IgD-negative memory B cell (primary cell): Measurements from ENCODE around the gene COA5. TPM values are rescaled to one million over a fixed set of nuclear protein-coding genes. Genes with fewer than 3 reads are reported as not detected.

Experiments used
- H3K27ac Mint-ChIP-seq, 3 donors: one replicate each; pipeline ENCODE4 v1.8.0; 2020 to 2022; ENCODE audit warnings: mild to moderate bottlenecking in 3 of 3, mixed read lengths in 3 of 3, moderate library complexity in 1 of 3
- H3K27me3 Mint-ChIP-seq: one replicate; pipeline ENCODE4 v1.8.0; 2021; ENCODE audit warnings: mixed read lengths
- H3K36me3 Mint-ChIP-seq: one replicate; pipeline ENCODE4 v1.8.0; 2020; ENCODE audit warnings: mild to moderate bottlenecking, mixed read lengths
- H3K4me1 Mint-ChIP-seq, 3 donors: one replicate each; pipeline ENCODE4 v1.8.0; 2020 to 2022; ENCODE audit warnings: mixed read lengths in 3 of 3, mild to moderate bottlenecking in 1 of 3
- H3K4me3 Mint-ChIP-seq, 4 donors: one replicate each; pipeline ENCODE4 v1.8.0; 2020 to 2022; ENCODE audit warnings: mild to moderate bottlenecking in 4 of 4, mixed read lengths in 4 of 4, moderate library complexity in 3 of 4
- H3K9me3 Mint-ChIP-seq, 3 donors: one replicate each; pipeline ENCODE4 v1.8.0; 2020 to 2021; ENCODE audit warnings: mixed read lengths in 3 of 3, mild to moderate bottlenecking in 1 of 3
- polyA plus RNA-seq: library from polyadenylated mRNA; unstranded; fragments of 300-500 nt; fragmentation: Illumina TruSeq; gene quantifications from one replicate; pipeline ENCODE4 v1.2.3, GENCODE V29; 2021

The COA5 gene
- 34.0 TPM for polyA plus RNA-seq

DNA sequence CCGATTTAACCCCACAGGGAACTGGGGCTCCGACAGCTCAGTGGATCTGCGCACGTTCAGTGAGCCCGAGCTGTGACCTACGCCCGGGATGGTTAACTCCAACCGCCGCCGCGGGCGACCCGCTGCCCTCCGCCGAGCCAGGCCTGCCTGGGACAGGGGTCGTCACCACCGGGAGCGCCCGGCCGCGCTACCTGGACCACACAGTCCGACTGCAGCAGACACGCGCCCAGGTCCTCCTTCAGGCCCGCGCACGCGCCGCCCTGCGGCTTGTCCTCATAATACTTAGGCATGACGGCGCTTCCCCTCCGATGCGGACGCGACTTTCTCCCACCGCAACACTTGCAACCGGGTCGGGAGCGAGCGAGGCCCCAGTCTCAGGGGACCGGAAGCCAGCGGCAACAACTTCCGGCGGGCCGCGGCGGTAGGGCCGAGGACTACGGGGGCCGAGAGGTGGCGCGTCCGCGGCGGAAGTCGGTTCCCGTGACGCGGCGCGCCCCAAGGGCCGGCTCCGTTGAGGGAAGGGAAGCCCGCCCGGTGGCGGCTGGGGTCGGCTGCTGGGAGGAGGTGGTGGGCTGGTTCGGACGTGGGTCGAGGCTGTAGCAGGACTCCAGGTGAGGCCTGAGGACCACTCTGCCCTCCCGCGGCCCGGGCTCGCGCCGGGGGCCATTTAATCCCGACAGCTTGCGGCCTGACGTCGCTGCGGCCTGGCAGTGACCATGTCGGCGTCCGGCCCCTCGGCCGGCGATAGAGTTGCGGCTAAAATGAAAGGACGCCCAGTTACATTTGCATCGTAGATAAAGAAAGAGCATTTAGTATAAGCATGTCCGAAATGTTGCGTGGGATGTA, at the start of gene COA5, which contains the start of gene UNC50:
Gene COA5 (minus strand): TSS at position 397 of the 846 bp plus-strand sequence. CDS start 107 bp downstream, at position 290.
Gene UNC50 (plus strand): TSS at position 474 of the 846 bp plus-strand sequence. CDS start 1,171 bp downstream, outside the sequence.
- Mint-ChIP-seq H3K27ac (peak within 1 kb of the TSS; percentile 92 to 99 (median 95)), H3K4me3 (peak within 1 kb of the TSS; percentile 85 to 97 (median 94)), H3K4me1 (peaks cover 41 to 52% (median 46%) of the 10 kb centered on the region in 3 donors), H3K9me3 (no peaks in the 10 kb centered on the region), H3K36me3 (peaks cover 3% of the 10 kb centered on the region), H3K27me3 (no peaks in the 10 kb centered on the region)

DNA sequence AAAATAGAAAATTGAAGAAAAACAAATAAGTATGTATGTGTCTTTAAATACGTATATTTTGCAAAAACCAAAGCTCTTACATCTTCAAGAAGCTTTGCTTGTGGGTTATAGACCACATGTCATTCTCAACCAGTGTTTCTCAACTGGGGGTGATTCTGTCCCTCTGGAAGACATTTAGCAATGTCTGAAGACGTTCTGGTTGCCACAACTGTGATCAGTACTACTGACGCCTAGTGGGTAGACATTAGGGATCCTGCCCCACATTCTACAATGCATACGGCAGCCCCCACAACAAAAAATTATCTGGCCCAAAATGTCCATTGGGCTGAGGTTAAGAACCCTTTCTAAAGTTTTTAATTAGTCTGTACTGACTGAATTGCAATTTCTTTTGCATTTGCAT, 48.5 kb upstream of the COA5 start:
- Mint-ChIP-seq H3K36me3 (peaks cover 18% of the 10 kb centered on the region), H3K27me3 (no peaks in the 10 kb centered on the region), H3K4me1 (peaks cover 23 to 39% (median 29%) of the 10 kb centered on the region in 3 donors), H3K27ac (no peak overlapping the region), H3K9me3 (peaks cover 0 to 6% (median 2%) of the 10 kb centered on the region in 3 donors), H3K4me3 (no peak overlapping the region)

DNA sequence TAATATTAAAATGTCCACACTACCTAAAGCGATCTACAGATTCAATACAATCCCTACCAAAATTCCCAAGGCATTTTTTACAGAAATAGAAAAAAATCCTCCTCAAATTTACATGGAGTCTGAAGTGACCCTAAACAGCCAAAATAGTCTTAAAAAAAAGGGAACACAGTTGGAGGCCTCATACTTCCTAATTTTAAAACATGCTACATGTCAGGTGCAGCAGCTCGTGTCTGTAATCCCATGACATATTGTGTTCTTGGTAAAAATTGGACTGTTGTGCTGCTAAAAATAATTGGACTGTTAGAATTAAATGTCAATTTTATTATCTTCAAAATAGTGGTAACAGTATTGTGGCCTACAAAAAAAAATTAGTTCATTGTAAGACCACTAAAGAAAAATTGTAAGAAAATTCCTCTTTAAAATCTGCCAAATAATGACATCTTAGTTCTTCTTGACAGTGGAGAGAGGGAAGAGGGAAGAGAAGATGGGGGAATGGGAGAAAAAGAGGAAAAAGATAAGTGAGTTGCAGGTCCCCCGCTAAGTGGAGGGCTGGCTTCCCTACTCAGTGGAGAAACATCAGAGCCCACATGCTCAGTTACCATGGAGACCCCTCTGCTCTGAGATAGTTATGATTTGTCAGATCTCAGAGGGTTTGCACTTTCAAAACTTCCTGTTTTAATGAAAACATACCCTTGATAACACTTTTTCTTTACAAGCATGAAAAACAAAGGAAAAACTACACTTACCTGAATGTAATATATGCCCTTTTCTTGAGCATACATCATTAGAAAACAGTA, 46.6 kb upstream of the COA5 start:
- peaks cover 15% of the 10 kb centered on the region for H3K36me3 Mint-ChIP-seq

DNA sequence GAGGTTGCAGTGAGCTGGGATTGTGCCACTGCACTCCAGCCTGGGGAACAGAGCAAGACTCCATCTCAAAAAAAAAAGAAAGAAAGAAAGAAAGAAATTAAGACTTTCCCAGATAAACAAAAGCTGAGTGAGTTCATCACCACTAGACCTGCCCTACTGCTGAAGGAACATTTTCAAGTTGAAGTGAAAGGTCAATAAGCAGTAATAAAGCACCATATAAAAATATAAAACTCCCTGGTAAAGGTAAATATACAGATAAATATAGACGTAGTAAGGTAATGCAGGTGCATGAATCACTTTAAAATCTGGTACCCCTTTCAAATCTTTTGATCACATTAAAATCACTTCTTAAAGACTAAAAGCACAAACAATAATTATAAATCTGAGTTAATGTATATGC, 42.7 kb upstream of the COA5 start:
- Mint-ChIP-seq H3K9me3 (peaks cover 0 to 3% (median 0%) of the 10 kb centered on the region in 3 donors), H3K27me3 (no peaks in the 10 kb centered on the region), H3K4me3 (no peak overlapping the region), H3K27ac (peak overlapping the region in 1 of 3 donors; percentile 71), H3K36me3 (peaks cover 14% of the 10 kb centered on the region), H3K4me1 (peaks cover 21 to 40% (median 32%) of the 10 kb centered on the region in 3 donors)

More for the DNA sequence above, 46.6 kb upstream of the COA5 start:
- no peaks in the 10 kb centered on the region for H3K27me3 Mint-ChIP-seq
- peak overlapping the region; percentile 14 to 85 (median 73) for H3K27ac Mint-ChIP-seq
- H3K4me3 Mint-ChIP-seq = peak overlapping the region in 1 of 4 donors; percentile 20
- peaks cover 0 to 3% (median under 1%) of the 10 kb centered on the region in 3 donors for H3K9me3 Mint-ChIP-seq
- peaks cover 26 to 39% (median 33%) of the 10 kb centered on the region in 3 donors for H3K4me1 Mint-ChIP-seq

DNA sequence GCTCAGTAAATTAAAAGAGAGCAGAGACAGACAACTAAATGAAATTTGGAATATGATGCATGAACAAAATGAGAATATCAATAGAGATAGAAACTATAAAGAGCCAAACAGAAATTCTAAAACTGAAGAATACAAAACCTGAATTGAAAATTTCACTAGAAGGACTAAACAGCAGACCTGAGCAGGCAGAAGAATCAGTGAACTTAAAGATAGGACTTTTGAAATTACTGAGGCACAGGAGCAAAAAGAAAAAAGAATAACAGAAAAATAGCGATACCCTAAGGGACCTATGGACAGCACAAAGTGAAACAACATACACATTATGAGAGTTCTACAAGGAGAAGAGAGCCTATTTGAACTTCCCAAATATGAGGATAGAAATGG, 41.7 kb upstream of the COA5 start:
- Mint-ChIP-seq H3K27ac (peak overlapping the region in 2 of 3 donors; percentile 10 to 44), H3K9me3 (peaks cover 0 to 3% (median 0%) of the 10 kb centered on the region in 3 donors), H3K36me3 (peaks cover 14% of the 10 kb centered on the region), H3K4me1 (peaks cover 19 to 36% (median 27%) of the 10 kb centered on the region in 3 donors), H3K27me3 (no peaks in the 10 kb centered on the region), H3K4me3 (no peak overlapping the region)

- Mint-ChIP-seq H3K36me3 (peaks cover 13% of the 10 kb centered on the region), H3K9me3 (peaks cover 0 to 3% (median 0%) of the 10 kb centered on the region in 3 donors), H3K4me1 (peaks cover 16 to 30% (median 21%) of the 10 kb centered on the region in 3 donors), H3K27ac (peak overlapping the region in 1 of 3 donors; percentile 44), H3K27me3 (no peaks in the 10 kb centered on the region), H3K4me3 (peak overlapping the region in 1 of 4 donors; percentile 30)
These were observed 41.1 kb upstream of the COA5 start for GRCh38 chr2:98649135-98649991.

- no peak overlapping the region for H3K4me3 Mint-ChIP-seq
- H3K36me3 Mint-ChIP-seq = peaks cover 12% of the 10 kb centered on the region
- H3K4me1 Mint-ChIP-seq = peaks cover 19 to 27% (median 20%) of the 10 kb centered on the region in 3 donors
- H3K27ac Mint-ChIP-seq = peak overlapping the region in 1 of 3 donors; percentile 44
- H3K27me3 Mint-ChIP-seq = no peaks in the 10 kb centered on the region
- peaks cover 0 to 3% (median 0%) of the 10 kb centered on the region in 3 donors for H3K9me3 Mint-ChIP-seq
These were observed 40.1 kb upstream of the COA5 start for GRCh38 chr2:98648451-98648850.

DNA sequence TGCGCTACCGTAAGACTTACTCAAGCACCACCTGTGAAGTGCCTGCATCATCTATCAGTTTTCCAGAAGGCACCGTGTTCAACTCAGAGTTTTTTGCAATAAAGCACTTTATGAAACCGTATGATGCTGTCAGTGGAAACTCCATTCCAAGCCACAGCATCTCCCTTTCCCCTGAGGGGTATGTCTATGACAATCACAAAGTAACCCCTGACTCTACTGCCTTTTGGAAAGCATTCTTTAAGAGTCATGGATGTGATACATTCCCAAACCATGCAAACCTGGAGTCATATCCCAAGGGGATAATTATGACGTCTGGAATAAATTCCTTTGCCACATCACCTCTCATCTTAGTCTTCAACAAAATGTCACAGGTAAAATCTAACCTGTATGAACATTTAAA, 39.3 kb upstream of the COA5 start:
- Mint-ChIP-seq H3K27me3 (no peaks in the 10 kb centered on the region), H3K4me1 (peaks cover 14 to 22% (median 20%) of the 10 kb centered on the region in 3 donors), H3K9me3 (peaks cover 0 to 3% (median 0%) of the 10 kb centered on the region in 3 donors), H3K36me3 (peaks cover 7% of the 10 kb centered on the region), H3K27ac (no peak overlapping the region), H3K4me3 (no peak overlapping the region)

- H3K4me1 Mint-ChIP-seq = peaks cover 8 to 11% (median 9%) of the 10 kb centered on the region in 3 donors
- peaks cover 2% of the 10 kb centered on the region for H3K36me3 Mint-ChIP-seq
- H3K4me3 Mint-ChIP-seq = no peak overlapping the region
- no peaks in the 10 kb centered on the region for H3K9me3 Mint-ChIP-seq
- H3K27ac Mint-ChIP-seq = no peak overlapping the region
- no peaks in the 10 kb centered on the region for H3K27me3 Mint-ChIP-seq
These were observed 35.3 kb upstream of the COA5 start for GRCh38 chr2:98643496-98644100.

- Mint-ChIP-seq H3K27ac (peak overlapping the region; percentile 59 to 95 (median 67)), H3K4me3 (peak overlapping the region; percentile 19 to 72 (median 41)), H3K4me1 (peaks cover 10 to 13% (median 11%) of the 10 kb centered on the region in 3 donors), H3K27me3 (no peaks in the 10 kb centered on the region), H3K9me3 (no peaks in the 10 kb centered on the region), H3K36me3 (peaks cover 5% of the 10 kb centered on the region)
These were observed 29.3 kb upstream of the COA5 start for GRCh38 chr2:98637401-98638147.

DNA sequence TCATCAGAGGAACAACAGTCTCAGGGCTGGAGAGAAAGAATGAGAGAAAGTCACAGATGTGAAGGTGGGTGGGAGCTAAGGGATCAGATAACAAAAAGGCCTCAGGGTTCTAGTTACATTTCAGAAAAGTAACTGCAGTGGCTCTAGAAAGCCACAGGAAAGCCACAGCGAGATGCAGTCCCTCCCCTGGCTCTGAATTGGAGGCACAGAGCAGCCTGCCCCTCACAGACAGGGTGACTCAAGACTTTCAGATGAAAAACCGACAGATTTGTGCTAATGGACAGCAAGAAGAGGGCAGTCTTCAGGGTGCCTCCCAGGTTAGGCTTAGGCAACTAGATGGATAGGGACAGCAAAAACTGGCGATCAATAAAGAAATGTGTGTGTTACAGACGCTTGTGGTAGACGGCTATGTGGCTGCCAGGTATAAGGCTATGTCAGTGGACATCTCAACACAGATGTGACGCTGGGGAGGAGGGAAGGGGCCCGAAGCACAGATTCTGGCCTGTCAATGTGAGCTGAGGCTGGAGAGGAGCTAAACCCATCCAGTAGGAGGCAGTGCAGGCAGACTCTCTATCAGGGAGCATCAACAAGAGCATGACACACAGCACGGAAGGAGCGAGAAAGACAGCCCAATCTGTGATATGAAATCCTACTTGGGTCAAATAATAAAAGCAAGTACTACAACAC, 26.2 kb upstream of the COA5 start:
- Mint-ChIP-seq H3K36me3 (peaks cover 12% of the 10 kb centered on the region), H3K4me1 (peaks cover 10 to 13% (median 11%) of the 10 kb centered on the region in 3 donors), H3K27ac (peak overlapping the region in 1 of 3 donors; percentile 24), H3K27me3 (no peaks in the 10 kb centered on the region), H3K4me3 (no peak overlapping the region), H3K9me3 (no peaks in the 10 kb centered on the region)

GRCh38 chr2:98632351-98632750, 24.0 kb upstream of the COA5 start:
- Mint-ChIP-seq H3K27me3 (no peaks in the 10 kb centered on the region), H3K4me3 (no peak overlapping the region), H3K9me3 (no peaks in the 10 kb centered on the region), H3K36me3 (peaks cover 14% of the 10 kb centered on the region), H3K4me1 (peaks cover 1 to 5% (median 3%) of the 10 kb centered on the region in 3 donors), H3K27ac (no peak overlapping the region)

DNA sequence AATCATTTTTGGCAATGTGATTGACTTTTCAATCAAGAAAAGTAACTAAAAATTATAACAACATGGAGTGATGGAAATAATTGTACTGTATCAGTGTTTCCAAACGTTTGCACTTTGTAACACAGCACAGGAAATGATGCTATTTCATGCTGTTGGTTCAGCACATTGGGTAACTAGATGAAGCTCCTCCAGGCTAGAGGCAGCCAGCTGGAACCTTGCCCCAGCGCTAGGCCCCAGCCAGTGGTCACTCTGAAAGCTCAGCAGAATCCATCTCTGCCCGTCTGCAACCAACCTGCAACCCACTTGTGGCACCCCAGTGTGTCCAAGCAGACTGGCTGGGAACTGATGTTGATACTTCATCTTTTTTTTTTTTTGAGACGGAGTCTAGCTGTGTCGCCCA, 15.3 kb upstream of the COA5 start:
- Mint-ChIP-seq H3K9me3 (no peaks in the 10 kb centered on the region), H3K4me3 (no peak overlapping the region), H3K4me1 (peaks cover 0 to 7% (median 1%) of the 10 kb centered on the region in 3 donors), H3K27me3 (no peaks in the 10 kb centered on the region), H3K27ac (no peak overlapping the region), H3K36me3 (peaks cover 3% of the 10 kb centered on the region)
